ENCODE measurements around the gene ILF2.

GRCh38 chr1:153699768-153700167, 29.0 kb upstream of the ILF2 start:
- no peak for TF ChIP-seq ATF3 (CRISPR knock-in tag; IDR thresholded peaks at IDR 0.05)
- TF ChIP-seq ZEB1 (IDR thresholded peaks at IDR 0.05; ENCODE audit: insufficient replicate concordance, low read depth), result no peak
- TF ChIP-seq GATAD1 (CRISPR knock-in tag; IDR thresholded peaks at IDR 0.05), result no peak
- no peak for TF ChIP-seq NFE2L2 (IDR thresholded peaks at IDR 0.05; ENCODE audit: low read length)
- TF ChIP-seq YY1 (IDR thresholded peaks at IDR 0.05; ENCODE audit: insufficient read depth, insufficient replicate concordance, low read depth, low read length), result no peak
- TF ChIP-seq MED1 (CRISPR knock-in tag; IDR thresholded peaks at IDR 0.05), result no peak
- TF ChIP-seq ZNF572 (CRISPR knock-in tag; IDR thresholded peaks at IDR 0.05), result no peak
- no peak for TF ChIP-seq JUND (CRISPR knock-in tag; IDR thresholded peaks at IDR 0.05)
- TF ChIP-seq TOPORS (CRISPR knock-in tag; IDR thresholded peaks at IDR 0.05), result no peak
